Measurements from ENCODE around the gene PWWP2B.
A peak's percentile ranks its signal among the peaks of the same experiment; 100 is the strongest.

The PWWP2B gene

GRCh38 chr10:132410779-132411532, 14.0 kb downstream of the PWWP2B start:
- H3K27ac ChIP-seq, result peak overlapping the region; percentile 99
- TF ChIP-seq CTCF (conservative IDR thresholded peaks at IDR 0.05) (no peak), ZFX (IDR thresholded peaks at IDR 0.05) (no peak)

GRCh38 chr10:132411561-132412253, 14.7 kb downstream of the PWWP2B start:
- TF ChIP-seq ZFX (IDR thresholded peaks at IDR 0.05) (peak; percentile 45; the same call in 1 of the 2 replicates), CTCF (conservative IDR thresholded peaks at IDR 0.05) (no peak)
- peak overlapping the region; percentile 99 for H3K27ac ChIP-seq

- no peak for TF ChIP-seq CTCF (conservative IDR thresholded peaks at IDR 0.05)
- TF ChIP-seq ZFX (IDR thresholded peaks at IDR 0.05), result no peak
- peak overlapping the region; percentile 99 for H3K27ac ChIP-seq
These were observed 15.6 kb downstream of the PWWP2B start for GRCh38 chr10:132412316-132413192.

GRCh38 chr10:132413226-132414205, 16.5 kb downstream of the PWWP2B start:
- H3K27ac ChIP-seq, result peak overlapping the region; percentile 99
- no peak for TF ChIP-seq CTCF (conservative IDR thresholded peaks at IDR 0.05)
- TF ChIP-seq ZFX (IDR thresholded peaks at IDR 0.05), result no peak

- no peak for TF ChIP-seq ZFX (IDR thresholded peaks at IDR 0.05)
- TF ChIP-seq CTCF (conservative IDR thresholded peaks at IDR 0.05), result no peak
- no peak overlapping the region; the same call in 1 of the 2 replicates for H3K27ac ChIP-seq
These were observed 17.5 kb downstream of the PWWP2B start for GRCh38 chr10:132414402-132415016.

GRCh38 chr10:132415255-132415654, 18.3 kb downstream of the PWWP2B start:
- H3K27ac ChIP-seq, result no peak overlapping the region
- TF ChIP-seq ZFX (IDR thresholded peaks at IDR 0.05) (no peak), CTCF (conservative IDR thresholded peaks at IDR 0.05) (no peak)
